IMR-90 (cell line): ENCODE data around the gene CUBN. TPM values are rescaled to one million over a fixed set of nuclear protein-coding genes. Genes with fewer than 3 reads are reported as not detected.

Experiments
- ATAC-seq: fragments of 200-7000 bp; cut with Tn5 transposase; 2 replicates; pipeline ENCODE4 v1.9.1; 2020; ENCODE audit warnings: low read depth, mild to moderate bottlenecking, moderate library complexity
- BruUV-seq: library from RNA; stranded (reverse); fragments of 400-500 nt; replicated peaks from 2 replicates; lab custom pipeline; 2021; lab: Mats Ljungman, UMichigan
- CTCF ChIA-PET: fragments of 300-600 bp; formaldehyde crosslinking; extraction: SDS; loops from one replicate; lab custom pipeline; 2021; ENCODE audit warnings: antibody characterized with exemption; lab: Yijun Ruan, JAX
- POLR2A ChIA-PET: fragments of 300-600 bp; sonication (Branson Sonifier 250); formaldehyde crosslinking; loops from one replicate; lab custom pipeline; 2022; ENCODE audit warnings: antibody characterized with exemption; ENCODE audit not compliant: unreplicated experiment; lab: Charles Lee
- DNase-seq: peaks from one replicate; pipeline ENCODE4 v3.0.0; 2013
- H2AFZ ChIP-seq: replicated peaks from 2 replicates; pipeline ENCODE3; 2013; ENCODE audit warnings: low read length, mild to moderate bottlenecking; ENCODE audit not compliant: poor library complexity
- H2AK5ac ChIP-seq: 2 replicates; pipeline ENCODE4 v1.6.1; 2013; ENCODE audit warnings: low read depth, low read length, inconsistent platforms
- H2AK9ac ChIP-seq: replicated peaks from 2 replicates; pipeline ENCODE3; 2013; ENCODE audit warnings: mild to moderate bottlenecking, low read depth, low read length, moderate library complexity; ENCODE audit not compliant: poor library complexity
- H2BK120ac ChIP-seq: 2 replicates; pipeline ENCODE4 v1.6.1; 2013; ENCODE audit warnings: low read depth, low read length, inconsistent platforms
- H2BK15ac ChIP-seq: 3 replicates; pipeline ENCODE4 v1.6.1; 2013; ENCODE audit warnings: low read depth, low read length, inconsistent platforms
- H2BK20ac ChIP-seq: 2 replicates; pipeline ENCODE4 v1.6.1; 2013; ENCODE audit warnings: low read depth, mild to moderate bottlenecking, inconsistent platforms, low read length, moderate library complexity
- H2BK5ac ChIP-seq: 2 replicates; pipeline ENCODE4 v1.6.1; 2013; ENCODE audit warnings: mild to moderate bottlenecking, low read depth, low read length, inconsistent platforms; ENCODE audit not compliant: poor library complexity, severe bottlenecking
- H3K14ac ChIP-seq: replicated peaks from 2 replicates; pipeline ENCODE4 v1.6.1; 2013; ENCODE audit warnings: low read depth, low read length, inconsistent platforms
- H3K18ac ChIP-seq: 2 replicates; pipeline ENCODE4 v1.6.1; 2013; ENCODE audit warnings: low read depth, low read length, control low read depth
- H3K23ac ChIP-seq: 2 replicates; pipeline ENCODE4 v1.6.1; 2013; ENCODE audit warnings: low read depth, low read length, inconsistent platforms
- H3K27ac ChIP-seq: 2 replicates; pipeline ENCODE4 v1.5.1; 2013; ENCODE audit warnings: mild to moderate bottlenecking, control low read depth, low read length; ENCODE audit not compliant: insufficient read depth
- H3K27me3 ChIP-seq: 2 replicates; pipeline ENCODE4 v1.6.1; 2013; ENCODE audit warnings: low read length; ENCODE audit not compliant: control insufficient read depth, insufficient read depth
- H3K36me3 ChIP-seq: 2 replicates; pipeline ENCODE4 v1.6.1; 2013; ENCODE audit warnings: low read length, mixed read lengths; ENCODE audit not compliant: control insufficient read depth, insufficient read depth
- H3K4ac ChIP-seq: 2 replicates; pipeline ENCODE4 v1.6.1; 2013; ENCODE audit warnings: low read depth, low read length, inconsistent platforms
- H3K4me1 ChIP-seq: 2 replicates; pipeline ENCODE4 v1.6.1; 2013; ENCODE audit warnings: low read length, mixed read lengths; ENCODE audit not compliant: control insufficient read depth, insufficient read depth
- H3K4me2 ChIP-seq: 2 replicates; pipeline ENCODE4 v1.6.1; 2013; ENCODE audit warnings: low read depth, mild to moderate bottlenecking, control low read depth, low read length, moderate library complexity
- H3K4me3 ChIP-seq: 2 replicates; pipeline ENCODE4 v1.5.1; 2013; ENCODE audit warnings: low read depth, mild to moderate bottlenecking, control low read depth, low read length, moderate library complexity; ENCODE audit not compliant: insufficient read depth
- H3K56ac ChIP-seq: 2 replicates; pipeline ENCODE4 v1.6.1; 2013; ENCODE audit warnings: low read length, inconsistent platforms; ENCODE audit not compliant: insufficient read depth; ENCODE audit errors: extremely low read depth
- H3K79me1 ChIP-seq, 2 experiments: 2 replicates each; pipeline ENCODE4 v1.6.1; 2013; ENCODE audit warnings: low read length in 2 of 2, inconsistent platforms in 1 of 2, low read depth in 1 of 2
- H3K9ac ChIP-seq: 2 replicates; pipeline ENCODE4 v1.6.1; 2013; ENCODE audit warnings: low read depth, low read length, control low read depth
- H3K9me1 ChIP-seq: 2 replicates; pipeline ENCODE4 v1.6.1; 2013; ENCODE audit warnings: low read length, inconsistent platforms; ENCODE audit not compliant: insufficient read depth
- H3K9me3 ChIP-seq: 2 replicates; pipeline ENCODE4 v1.6.1; 2013; ENCODE audit warnings: low read length; ENCODE audit not compliant: control insufficient read depth, insufficient read depth
- H4K20me1 ChIP-seq: 2 replicates; pipeline ENCODE4 v1.6.1; 2013; ENCODE audit warnings: low read length, inconsistent platforms; ENCODE audit not compliant: insufficient read depth
- H4K5ac ChIP-seq: 2 replicates; pipeline ENCODE4 v1.6.1; 2013; ENCODE audit warnings: mild to moderate bottlenecking, low read depth, low read length, control low read depth
- H4K8ac ChIP-seq, 2 experiments: 2 replicates each; pipeline ENCODE4 v1.6.1; 2013; ENCODE audit warnings: low read depth in 2 of 2, low read length in 2 of 2, control low read depth in 1 of 2, inconsistent platforms in 1 of 2
- H4K91ac ChIP-seq: 2 replicates; pipeline ENCODE4 v1.6.1; 2013; ENCODE audit warnings: low read depth, low read length, inconsistent platforms; ENCODE audit not compliant: insufficient read depth
- BHLHE40 ChIP-seq: fragments of 150-350 bp; IDR thresholded peaks from 2 replicates; pipeline ENCODE4 v1.6.1; 2016; ENCODE audit warnings: mild to moderate bottlenecking, low read depth, low read length
- CEBPB ChIP-seq: IDR thresholded peaks from 2 replicates; pipeline ENCODE4 v1.6.1; 2012; ENCODE audit warnings: low read depth, low read length, improper control_type of control experiment
- CHD1 ChIP-seq: IDR thresholded peaks from 2 replicates; pipeline ENCODE4 v1.6.1; 2012; ENCODE audit warnings: low read depth, low read length, improper control_type of control experiment
- FOS ChIP-seq: fragments of 150-350 bp; IDR thresholded peaks from 2 replicates; pipeline ENCODE4 v1.6.1; 2016; ENCODE audit warnings: low read depth, low read length
- MAFK ChIP-seq: IDR thresholded peaks from 2 replicates; pipeline ENCODE4 v1.6.1; 2012; ENCODE audit warnings: low read depth, low read length, improper control_type of control experiment
- MAZ ChIP-seq: IDR thresholded peaks from 2 replicates; pipeline ENCODE4 v1.6.1; 2012; ENCODE audit warnings: low read depth, mild to moderate bottlenecking, low read length, improper control_type of control experiment, moderate library complexity, borderline replicate concordance
- NFE2L2 ChIP-seq: fragments of 150-350 bp; IDR thresholded peaks from 2 replicates; pipeline ENCODE4 v1.6.1; 2016; ENCODE audit warnings: low read depth, mild to moderate bottlenecking, low read length
- POLR2A ChIP-seq: IDR thresholded peaks from 2 replicates; pipeline ENCODE4 v1.6.1; 2012; ENCODE audit warnings: mild to moderate bottlenecking, low read depth, low read length
- RAD21 ChIP-seq: IDR thresholded peaks from 2 replicates; pipeline ENCODE4 v1.6.1; 2012; ENCODE audit warnings: low read length, improper control_type of control experiment
- RCOR1 ChIP-seq: IDR thresholded peaks from 2 replicates; pipeline ENCODE4 v1.6.1; 2012; ENCODE audit warnings: mild to moderate bottlenecking, low read length, improper control_type of control experiment; ENCODE audit not compliant: insufficient replicate concordance
- RFX5 ChIP-seq: IDR thresholded peaks from 2 replicates; pipeline ENCODE4 v1.8.0; 2012; ENCODE audit warnings: low read depth, mild to moderate bottlenecking, low read length, moderate library complexity
- SMC3 ChIP-seq: fragments of 150-350 bp; IDR thresholded peaks from 2 replicates; pipeline ENCODE4 v1.6.1; 2016; ENCODE audit warnings: low read depth, mild to moderate bottlenecking, antibody characterized with exemption, low read length, moderate library complexity
- WGBS, 2 experiments: methylation state at CpG; one replicate each; pipeline versions ENCODE4 v1.1.5 to v1.1.7; 2013; ENCODE audit warnings: missing lambda C conversion rate in 2 of 2; ENCODE audit not compliant: insufficient read length in 1 of 2; ENCODE audit errors: extremely low coverage in 2 of 2; 5-methylcytosine and 5-hydroxymethylcytosine counted together
- dilution Hi-C: fragments of 300-500 bp; cut with HindIII; formaldehyde crosslinking; loops from one replicate; pipeline ENCODE4 v1.14.3; 2018; ENCODE audit warnings: low sequenced_read_pairs; ENCODE audit not compliant: unreplicated experiment
- in situ Hi-C: fragments of 300-500 bp; cut with MboI; formaldehyde crosslinking; loops from 3 replicates; pipeline ENCODE4 v1.14.3; 2019; ENCODE audit warnings: low sequenced_read_pairs, inconsistent platforms, mixed read lengths
- intact Hi-C: fragments of 100-400 bp; cut with micrococcal nuclease; formaldehyde crosslinking; loops from 2 replicates; pipeline ENCODE4 v1.10.0; 2022
- polyA plus RNA-seq, 3 experiments: library from polyadenylated mRNA; depleted of rRNA; stranded (reverse); fragments of >200 nt; gene quantifications; 2 replicates each; pipeline ENCODE4 v1.2.3, GENCODE V29; 2012; ENCODE audit warnings: low replicate concordance in 1 of 3
- total RNA-seq: library from RNA; depleted of rRNA; stranded (reverse); fragments of >200 nt; gene quantifications from 2 replicates; pipeline ENCODE4 v1.2.3, GENCODE V29; 2012
- TF ChIP-seq, protein P1 (sequence below): fragments of 150-350 bp; IDR thresholded peaks from 2 replicates; pipeline ENCODE4 v1.6.1; 2017; ENCODE audit warnings: mild to moderate bottlenecking, antibody characterized with exemption, low read length, low read depth
- TF ChIP-seq, protein P2 (sequence below): fragments of 150-350 bp; IDR thresholded peaks from 2 replicates; pipeline ENCODE4 v1.6.1; 2016; ENCODE audit warnings: low read depth, mild to moderate bottlenecking, low read length, moderate library complexity, borderline replicate concordance

The CUBN gene
- total and polyA plus RNA-seq, 2 of the 4 experiments (the other 2 are of a cell fraction): 0.19 to 0.54 TPM

DNA sequence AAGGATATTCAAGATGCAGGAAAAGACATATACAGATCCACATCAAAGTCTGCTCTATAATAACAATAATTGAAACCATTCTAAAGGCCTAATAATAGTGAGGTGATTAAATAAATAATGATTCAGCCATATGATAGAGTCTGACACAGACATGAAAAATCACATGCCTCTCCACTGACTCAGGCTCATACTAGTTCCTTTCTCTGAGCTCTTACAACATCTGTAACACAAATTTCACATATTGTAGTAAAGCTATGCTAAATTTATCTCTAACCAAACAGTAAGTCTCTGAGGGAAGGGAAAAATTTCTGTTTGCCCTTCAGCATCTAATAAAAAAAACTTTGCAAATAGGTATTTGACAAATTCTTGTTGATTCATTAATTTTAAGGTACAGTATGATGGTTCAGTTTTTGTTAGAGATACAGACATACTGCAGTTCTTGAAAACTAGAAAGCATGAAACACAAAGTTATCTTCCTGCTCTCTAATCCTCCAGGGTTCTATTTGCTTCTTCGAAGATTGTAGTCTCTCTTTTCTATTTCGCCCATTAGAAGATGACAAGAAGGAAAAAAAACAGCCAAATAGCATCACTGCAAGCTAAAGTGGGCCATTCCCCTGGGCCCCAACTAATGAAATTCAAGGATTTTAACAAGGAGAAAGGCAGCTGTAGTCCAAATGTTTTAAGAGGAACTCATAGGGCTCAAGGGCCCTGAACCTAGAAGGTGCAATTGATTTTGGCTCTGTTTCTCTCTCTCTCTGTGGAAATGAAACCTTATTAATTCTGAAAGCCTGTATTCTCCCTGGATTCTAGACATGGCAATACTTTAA lies 53.9 kb downstream of the CUBN start:
- BruUV-seq: no TSS peak
- peak overlapping the region; percentile 65 for H3K14ac ChIP-seq
- H2BK120ac ChIP-seq: peak overlapping the region; percentile 91
- peak overlapping the region; percentile 58 for H3K56ac ChIP-seq
- DNase-seq: peak; percentile 96
- peak overlapping the region; percentile 59; the same call in 1 of the 2 replicates for H4K91ac ChIP-seq
- POLR2A ChIA-PET: interaction anchor here (0.6 to 1.2 kb wide), 2 partner anchors 17 to 155 kb away, joined by 3 read pairs; no protein-coding TSS in a partner anchor
- H3K18ac ChIP-seq: peak overlapping the region; percentile 89
- peak overlapping the region; percentile 56 for H2AK5ac ChIP-seq
- peak overlapping the region; percentile 69; the same call in 2 of the 3 replicates for H2BK15ac ChIP-seq
- no peak overlapping the region for H3K9ac ChIP-seq
- peak overlapping the region; percentile 69; the same call in 1 of the 2 replicates for H4K5ac ChIP-seq
- no peak overlapping the region for H2AK9ac ChIP-seq
- H3K4me3 ChIP-seq: no peak overlapping the region
- no peaks in the 10 kb centered on the region for H4K20me1 ChIP-seq
- intact Hi-C loops (loop anchor here (1.0 to 5.0 kb wide), 3 partner anchors 8 to 152 kb away; partner anchors contain the start of gene VIM), in situ Hi-C loops (no loop called here), dilution Hi-C loops (no loop called here)
- H3K4me2 ChIP-seq: peak overlapping the region; percentile 22; the same call in 1 of the 2 replicates
- CTCF ChIA-PET: no interaction called here
- peak overlapping the region; percentile 84; the same call in 1 of the 2 replicates for H3K4ac ChIP-seq
- peak overlapping the region; percentile 92 for H2BK5ac ChIP-seq
- ATAC-seq: peak; percentile 88
- H3K27ac ChIP-seq: peak overlapping the region; percentile 78
- 83% methylated on average over 2 of the region's 2 CpGs; no CpG with 5 or more reads in 1 of the 2 experiments for WGBS, 2 experiments
- H2AFZ ChIP-seq: no peak overlapping the region
- H4K8ac ChIP-seq: peak overlapping the region; percentile 45 to 85
- H3K9me3 ChIP-seq: no peaks in the 10 kb centered on the region
- H3K4me1 ChIP-seq: peaks cover 15% of the 10 kb centered on the region
- H3K23ac ChIP-seq: peak overlapping the region; percentile 75
- no peaks in the 10 kb centered on the region for H3K27me3 ChIP-seq
- peaks cover 3% of the 10 kb centered on the region; the same call in 1 of the 2 replicates for H3K9me1 ChIP-seq
- H3K36me3 ChIP-seq: no peaks in the 10 kb centered on the region
- peak overlapping the region; percentile 94 for H2BK20ac ChIP-seq
- H3K79me1 ChIP-seq: peaks cover 0 to 12% of the 10 kb centered on the region in 2 experiments; a peak in 3 of 4 replicates
- TF ChIP-seq CHD1 (no peak), SMC3 (0 out of 2 replicates have a peak, but pooled peaks have one; percentile 2), RAD21 (0 out of 2 replicates have a peak, but pooled peaks have one; percentile 10), FOS (peak; percentile 91), POLR2A (no peak), MAZ (no peak), RFX5 (no peak), MAFK (no peak), BHLHE40 (peak; percentile 54; the same call in 1 of the 2 replicates), NFE2L2 (peak; percentile 39; the same call in 1 of the 2 replicates), CEBPB (peak; percentile 97), RCOR1 (no peak)
- TF ChIP-seq, protein P1, sequence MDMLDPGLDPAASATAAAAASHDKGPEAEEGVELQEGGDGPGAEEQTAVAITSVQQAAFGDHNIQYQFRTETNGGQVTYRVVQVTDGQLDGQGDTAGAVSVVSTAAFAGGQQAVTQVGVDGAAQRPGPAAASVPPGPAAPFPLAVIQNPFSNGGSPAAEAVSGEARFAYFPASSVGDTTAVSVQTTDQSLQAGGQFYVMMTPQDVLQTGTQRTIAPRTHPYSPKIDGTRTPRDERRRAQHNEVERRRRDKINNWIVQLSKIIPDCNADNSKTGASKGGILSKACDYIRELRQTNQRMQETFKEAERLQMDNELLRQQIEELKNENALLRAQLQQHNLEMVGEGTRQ: no peak
- TF ChIP-seq, protein P2, sequence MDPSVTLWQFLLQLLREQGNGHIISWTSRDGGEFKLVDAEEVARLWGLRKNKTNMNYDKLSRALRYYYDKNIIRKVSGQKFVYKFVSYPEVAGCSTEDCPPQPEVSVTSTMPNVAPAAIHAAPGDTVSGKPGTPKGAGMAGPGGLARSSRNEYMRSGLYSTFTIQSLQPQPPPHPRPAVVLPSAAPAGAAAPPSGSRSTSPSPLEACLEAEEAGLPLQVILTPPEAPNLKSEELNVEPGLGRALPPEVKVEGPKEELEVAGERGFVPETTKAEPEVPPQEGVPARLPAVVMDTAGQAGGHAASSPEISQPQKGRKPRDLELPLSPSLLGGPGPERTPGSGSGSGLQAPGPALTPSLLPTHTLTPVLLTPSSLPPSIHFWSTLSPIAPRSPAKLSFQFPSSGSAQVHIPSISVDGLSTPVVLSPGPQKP: no peak
